Gastroesophageal sphincter (tissue), 4 donors: ENCODE results near the gene SDC3. TPM values are rescaled to one million over a fixed set of nuclear protein-coding genes. Genes with fewer than 3 reads are reported as not detected.

Experiments
- ATAC-seq: fragments of 150-250 bp; one replicate; pipeline ENCODE4 v1.9.1; 2016; ENCODE audit warnings: mild to moderate bottlenecking, moderate library complexity
- H3K27ac ChIP-seq, 4 donors: fragments of 200-600 bp; sonication (generic) in 3 of 4; 1 replicate in 3 of 4; 2 replicates in 1 of 4; pipeline ENCODE4 v1.5.1; 2016 to 2019
- H3K27me3 ChIP-seq: fragments of 200-600 bp; sonication (generic); one replicate; pipeline ENCODE4 v1.5.1; 2019
- H3K36me3 ChIP-seq, 2 donors: fragments of 200-600 bp; sonication (generic); one replicate each; pipeline ENCODE4 v1.5.1; 2019; ENCODE audit warnings: control low read depth in 1 of 2
- H3K4me1 ChIP-seq, 3 donors: fragments of 200-600 bp; sonication (generic); 1 replicate in 2 of 3; 2 replicates in 1 of 3; pipeline ENCODE4 v1.5.1; 2016 to 2019; ENCODE audit warnings: control low read depth in 2 of 3
- H3K4me3 ChIP-seq, 2 donors: fragments of 200-600 bp; sonication (generic); one replicate each; pipeline ENCODE4 v1.5.1; 2019; ENCODE audit warnings: mild to moderate bottlenecking in 1 of 2, moderate library complexity in 1 of 2
- H3K9me3 ChIP-seq, 3 donors: fragments of 200-600 bp; sonication (generic); one replicate each; pipeline ENCODE4 v1.5.1; 2017 to 2019; ENCODE audit warnings: control low read depth in 2 of 3
- EP300 ChIP-seq: sonication (generic); formaldehyde crosslinking; IDR thresholded peaks from one replicate; pipeline ENCODE4 v1.6.1; 2017; ENCODE audit warnings: antibody characterized with exemption, mild to moderate bottlenecking
- POLR2A ChIP-seq, 2 donors: fragments of 450-650 bp; IDR thresholded peaks; one replicate each; pipeline ENCODE4 v1.6.1; 2017; ENCODE audit warnings: antibody characterized with exemption in 2 of 2, mild to moderate bottlenecking in 2 of 2, moderate library complexity in 1 of 2
- POLR2AphosphoS5 ChIP-seq: sonication (generic); formaldehyde crosslinking; IDR thresholded peaks from one replicate; pipeline ENCODE4 v1.6.1; 2017; ENCODE audit warnings: antibody characterized with exemption
- WGBS, 2 donors: methylation state at CpG; one replicate each; pipeline ENCODE4 v1.1.5; 2018; ENCODE audit warnings: low coverage in 1 of 2; 5-methylcytosine and 5-hydroxymethylcytosine counted together
- total RNA-seq, 4 donors: library from RNA; depleted of rRNA; stranded (reverse); fragments of >200 nt; gene quantifications; one replicate each; pipeline ENCODE4 v1.1.0, GENCODE V29; 2016
- TF ChIP-seq, protein P1 (sequence below), 4 experiments: fragments of 200-600 bp in 2 of 4; fragments of 450-650 bp in 2 of 4; sonication (generic) in 1 of 4; IDR thresholded peaks; one replicate each; pipeline ENCODE4 v1.5.1; 2017 to 2019; ENCODE audit warnings: antibody characterized with exemption in 4 of 4, mild to moderate bottlenecking in 2 of 4, moderate library complexity in 2 of 4

The SDC3 gene
- total RNA-seq, 4 donors from 2014 or later, result 45.1 to 112 (median 52.6) TPM

DNA sequence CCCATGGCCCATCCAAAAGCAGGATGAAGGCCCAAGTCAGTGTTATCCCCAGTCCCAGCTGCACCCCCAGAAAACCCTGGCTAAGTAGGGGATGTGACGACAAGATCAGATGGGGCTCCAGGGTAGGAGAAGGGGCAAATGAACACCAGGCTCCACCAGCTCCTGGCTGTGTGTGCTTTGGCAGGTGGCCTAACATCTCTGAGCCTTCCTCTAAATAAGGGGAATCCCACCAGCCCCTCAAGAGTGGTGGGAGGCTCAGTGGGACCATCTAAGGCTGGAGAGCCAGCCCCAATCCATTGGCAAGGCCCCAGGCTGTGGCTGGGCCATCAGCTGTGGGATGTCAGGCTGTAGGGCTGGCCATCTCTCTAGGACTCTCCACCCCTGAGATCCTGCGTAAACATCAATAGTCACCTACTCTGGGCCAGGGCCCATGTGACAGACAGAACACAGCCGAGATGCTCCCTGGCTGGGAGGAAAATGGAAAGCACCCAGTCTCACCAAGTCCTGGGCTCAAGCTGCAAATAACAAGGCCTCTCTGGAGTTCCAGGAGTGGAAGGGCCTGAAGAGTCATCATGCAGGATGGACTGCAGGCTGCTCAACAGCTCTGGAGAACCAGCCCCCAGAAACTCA is 7.5 kb downstream of the SDC3 start:
- H3K27me3 ChIP-seq, result no peaks in the 10 kb centered on the region
- TF ChIP-seq, protein P1, sequence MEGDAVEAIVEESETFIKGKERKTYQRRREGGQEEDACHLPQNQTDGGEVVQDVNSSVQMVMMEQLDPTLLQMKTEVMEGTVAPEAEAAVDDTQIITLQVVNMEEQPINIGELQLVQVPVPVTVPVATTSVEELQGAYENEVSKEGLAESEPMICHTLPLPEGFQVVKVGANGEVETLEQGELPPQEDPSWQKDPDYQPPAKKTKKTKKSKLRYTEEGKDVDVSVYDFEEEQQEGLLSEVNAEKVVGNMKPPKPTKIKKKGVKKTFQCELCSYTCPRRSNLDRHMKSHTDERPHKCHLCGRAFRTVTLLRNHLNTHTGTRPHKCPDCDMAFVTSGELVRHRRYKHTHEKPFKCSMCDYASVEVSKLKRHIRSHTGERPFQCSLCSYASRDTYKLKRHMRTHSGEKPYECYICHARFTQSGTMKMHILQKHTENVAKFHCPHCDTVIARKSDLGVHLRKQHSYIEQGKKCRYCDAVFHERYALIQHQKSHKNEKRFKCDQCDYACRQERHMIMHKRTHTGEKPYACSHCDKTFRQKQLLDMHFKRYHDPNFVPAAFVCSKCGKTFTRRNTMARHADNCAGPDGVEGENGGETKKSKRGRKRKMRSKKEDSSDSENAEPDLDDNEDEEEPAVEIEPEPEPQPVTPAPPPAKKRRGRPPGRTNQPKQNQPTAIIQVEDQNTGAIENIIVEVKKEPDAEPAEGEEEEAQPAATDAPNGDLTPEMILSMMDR (IDR thresholded peaks at IDR 0.05), result no peak
- TF ChIP-seq POLR2AphosphoS5, result no peak
- peak overlapping the region in 3 of 4 donors; percentile 71 to 84 (median 83) for H3K27ac ChIP-seq
- no peaks in the 10 kb centered on the region for H3K36me3 ChIP-seq
- H3K9me3 ChIP-seq, result no peaks in the 10 kb centered on the region
- peak; percentile 58 for ATAC-seq
- H3K4me1 ChIP-seq, result peaks cover 0 to 98% (median 38%) of the 10 kb centered on the region in 3 donors
- WGBS, 2 donors, result 0 to 100% methylated on average over 1 of the region's 3 CpGs
- H3K4me3 ChIP-seq, result no peak overlapping the region

DNA sequence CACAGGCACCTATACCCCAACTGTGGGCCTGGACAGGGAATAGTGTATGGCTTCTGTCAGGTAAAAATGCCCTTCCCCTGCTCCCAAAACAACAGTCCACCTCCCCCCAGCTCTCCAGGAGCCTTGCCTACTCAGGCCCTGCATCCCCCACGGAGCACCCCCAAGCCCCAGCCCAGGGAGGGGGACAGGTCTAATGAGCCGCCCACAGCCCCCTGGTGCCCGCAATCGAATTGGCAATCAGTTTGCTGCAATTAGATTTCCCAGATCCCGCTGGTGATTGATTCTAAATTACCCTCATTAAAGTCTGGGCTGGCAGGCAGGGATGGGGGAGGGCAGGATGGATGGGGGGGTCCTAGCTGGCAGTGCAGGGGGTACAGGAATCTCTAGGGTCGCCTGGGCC is 8.1 kb downstream of the SDC3 start:
- ATAC-seq, result no peak
- no peaks in the 10 kb centered on the region for H3K9me3 ChIP-seq
- peak overlapping the region in 3 of 4 donors; percentile 71 to 84 (median 83) for H3K27ac ChIP-seq
- H3K4me1 ChIP-seq, result peaks cover 0 to 98% (median 40%) of the 10 kb centered on the region in 3 donors
- H3K27me3 ChIP-seq, result no peaks in the 10 kb centered on the region
- no peaks in the 10 kb centered on the region for H3K36me3 ChIP-seq
- 60% methylated on average over 1 of the region's 6 CpGs; no CpG with 5 or more reads in 1 of the 2 donors for WGBS, 2 donors
- no peak overlapping the region for H3K4me3 ChIP-seq
- TF ChIP-seq, protein P1 (IDR thresholded peaks at IDR 0.05), result no peak
- TF ChIP-seq POLR2AphosphoS5 (no peak), EP300 (no peak), POLR2A (IDR thresholded peaks at IDR 0.05) (no peak)

- 55 to 85% methylated on average over 7 to 10 of the region's 13 CpGs for WGBS, 2 donors
- H3K9me3 ChIP-seq, result no peaks in the 10 kb centered on the region
- no peak overlapping the region for H3K4me3 ChIP-seq
- H3K36me3 ChIP-seq, result no peaks in the 10 kb centered on the region
- ATAC-seq, result no peak
- H3K27ac ChIP-seq, result peak overlapping the region in 3 of 4 donors; percentile 71 to 84 (median 83)
- H3K4me1 ChIP-seq, result peaks cover 0 to 98% (median 45%) of the 10 kb centered on the region in 3 donors
- no peaks in the 10 kb centered on the region for H3K27me3 ChIP-seq
- TF ChIP-seq POLR2AphosphoS5, result no peak
Observed at GRCh38 chr1:30899577-30900389, 8.8 kb downstream of the SDC3 start.

DNA sequence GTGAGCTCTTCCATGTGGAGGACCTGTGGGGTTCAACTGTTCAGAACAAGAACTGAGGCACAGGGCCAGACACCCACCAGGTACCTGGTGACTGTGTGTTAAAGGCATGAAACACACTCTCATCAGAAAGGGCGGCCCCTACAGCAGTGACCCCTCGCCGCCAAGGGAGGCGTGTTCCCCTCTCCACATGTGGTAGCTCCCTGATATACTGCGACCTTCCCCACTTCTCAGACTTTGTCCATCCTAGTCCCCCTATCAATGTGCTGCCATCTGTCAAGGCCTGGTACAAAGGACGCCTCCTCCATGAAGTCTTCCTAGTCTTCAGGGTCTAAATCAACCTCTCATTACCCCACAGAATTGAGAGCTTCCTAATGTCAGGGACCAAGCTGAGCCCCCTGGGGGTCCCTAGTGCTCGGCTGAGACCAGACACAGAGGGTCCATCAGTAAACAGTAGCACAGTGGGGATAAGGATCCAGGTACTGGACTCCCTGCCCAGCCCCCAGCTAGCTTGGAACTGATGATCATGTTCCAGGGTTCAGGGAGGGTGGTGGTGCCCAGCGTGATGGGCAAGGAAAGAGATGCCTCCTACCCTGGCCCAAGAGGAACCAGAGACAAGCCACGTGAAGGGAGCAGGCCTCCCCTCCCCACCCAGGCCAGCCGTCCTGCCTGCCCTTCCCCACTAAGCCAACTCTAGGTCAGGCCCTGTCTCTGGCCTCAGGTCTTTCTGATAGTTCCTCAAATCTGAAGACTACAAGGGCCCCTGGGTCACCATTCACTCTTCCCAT is 10.3 kb downstream of the SDC3 start:
- no peak overlapping the region for H3K4me3 ChIP-seq
- peak overlapping the region in 3 of 4 donors; percentile 71 to 83 (median 78) for H3K27ac ChIP-seq
- TF ChIP-seq POLR2AphosphoS5 (no peak), EP300 (no peak), POLR2A (IDR thresholded peaks at IDR 0.05) (no peak)
- TF ChIP-seq, protein P1 (IDR thresholded peaks at IDR 0.05), result no peak
- WGBS, 2 donors, result 83 to 86% methylated on average over 1 to 3 of the region's 10 CpGs
- peaks cover 0 to 98% (median 49%) of the 10 kb centered on the region in 3 donors for H3K4me1 ChIP-seq
- no peaks in the 10 kb centered on the region for H3K9me3 ChIP-seq
- H3K36me3 ChIP-seq, result no peaks in the 10 kb centered on the region
- no peaks in the 10 kb centered on the region for H3K27me3 ChIP-seq
- no peak for ATAC-seq

DNA sequence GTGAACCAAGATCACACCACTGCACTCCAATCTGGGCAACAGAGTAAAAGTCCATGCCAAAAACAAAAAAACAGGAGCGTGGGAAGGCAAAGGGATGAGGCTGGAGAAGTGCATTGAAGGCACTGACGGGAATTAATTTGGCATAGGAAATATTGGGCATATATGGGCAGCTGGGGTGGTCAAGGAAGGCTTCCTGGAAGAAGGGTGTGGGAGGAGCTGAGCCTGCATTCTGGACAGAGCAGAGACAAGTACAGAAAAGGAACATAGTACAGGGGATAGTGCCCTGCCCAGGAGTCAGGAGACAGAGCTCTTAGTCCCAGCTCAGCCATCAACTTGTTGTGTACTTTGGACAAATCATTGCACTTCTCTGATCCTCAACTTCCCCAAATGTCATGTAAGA is 11.7 kb downstream of the SDC3 start:
- no peaks in the 10 kb centered on the region for H3K36me3 ChIP-seq
- H3K27ac ChIP-seq, result peak overlapping the region in 3 of 4 donors; percentile 71 to 83 (median 78)
- 72 to 80% methylated on average over 1 to 2 of the region's 2 CpGs for WGBS, 2 donors
- H3K9me3 ChIP-seq, result no peaks in the 10 kb centered on the region
- H3K4me3 ChIP-seq, result no peak overlapping the region
- no peaks in the 10 kb centered on the region for H3K27me3 ChIP-seq
- peaks cover 0 to 98% (median 47%) of the 10 kb centered on the region in 3 donors for H3K4me1 ChIP-seq
- no peak for ATAC-seq
- TF ChIP-seq EP300, result no peak
- TF ChIP-seq POLR2AphosphoS5, result peak; percentile 40
